Ectodermal cell (in vitro differentiated cells): ENCODE data around the gene CORO7.
"Not testable (repeated sequence)": the region's sequence is repeated elsewhere in the genome, so short reads cannot be mapped to it uniquely, and the experiment has no call there.

Source experiments
- H3K27ac ChIP-seq: 2 replicates; pipeline ENCODE4 v1.7.0; 2013; ENCODE audit warnings: mild to moderate bottlenecking, low read depth, low read length; ENCODE audit not compliant: insufficient read depth, poor library complexity, severe bottlenecking
- H3K27me3 ChIP-seq: 2 replicates; pipeline ENCODE4 v1.7.0; 2013; ENCODE audit warnings: mild to moderate bottlenecking, low read length; ENCODE audit not compliant: insufficient read depth, control insufficient read depth, poor library complexity, severe bottlenecking
- H3K36me3 ChIP-seq: one replicate; pipeline ENCODE4 v1.7.0; 2013; ENCODE audit warnings: low read length; ENCODE audit not compliant: control insufficient read depth, insufficient read depth
- H3K4me1 ChIP-seq: one replicate; pipeline ENCODE4 v1.7.0; 2013; ENCODE audit warnings: low read length; ENCODE audit not compliant: control insufficient read depth, insufficient read depth
- H3K4me3 ChIP-seq: 2 replicates; pipeline ENCODE4 v1.7.0; 2013; ENCODE audit warnings: low read depth, low read length, control low read depth; ENCODE audit not compliant: insufficient read depth
- H3K9me3 ChIP-seq: 2 replicates; pipeline ENCODE4 v1.7.0; 2013; ENCODE audit warnings: mild to moderate bottlenecking, low read length, moderate library complexity; ENCODE audit not compliant: control insufficient read depth
- WGBS, 2 experiments: methylation state at CpG; one replicate each; pipeline ENCODE4 v1.1.7; 2013; ENCODE audit warnings: missing lambda C conversion rate in 2 of 2; 5-methylcytosine and 5-hydroxymethylcytosine counted together

CORO7 gene

DNA sequence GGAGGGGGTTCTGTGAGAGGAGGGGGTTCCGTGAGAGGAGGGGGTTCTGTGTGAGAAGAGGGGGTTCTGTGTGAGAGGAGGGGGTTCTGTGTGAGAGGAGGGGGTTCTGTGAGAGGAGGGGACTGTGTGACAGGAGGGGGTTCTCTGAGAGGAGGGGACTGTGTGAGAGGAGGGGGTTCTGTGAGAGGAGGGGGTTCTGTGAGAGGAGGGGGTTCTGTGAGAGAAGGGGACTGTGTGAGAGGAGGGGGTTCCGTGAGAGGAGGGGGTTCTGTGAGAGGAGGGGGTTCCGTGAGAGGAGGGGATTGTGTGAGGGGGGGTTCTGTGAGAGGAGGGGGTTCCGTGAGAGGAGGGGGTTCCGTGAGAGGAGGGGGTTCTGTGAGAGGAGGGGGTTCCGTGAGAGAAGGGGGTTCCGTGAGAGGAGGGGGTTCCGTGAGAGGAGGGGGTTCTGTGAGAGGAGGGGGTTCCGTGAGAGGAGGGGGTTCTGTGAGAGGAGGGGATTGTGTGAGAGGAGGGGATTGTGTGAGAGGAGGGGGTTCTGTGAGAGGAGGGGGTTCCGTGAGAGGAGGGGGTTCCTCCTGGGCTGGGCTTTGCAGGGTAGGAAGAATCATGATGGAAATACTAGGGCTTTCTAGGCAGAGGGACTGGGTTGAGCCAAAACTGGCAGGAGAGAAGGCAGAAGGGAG, 72.0 kb downstream of the CORO7 start:
- WGBS, 2 experiments: 60 to 62% methylated on average over 4 to 8 of the region's 10 CpGs
- H3K4me1 ChIP-seq, H3K27me3 ChIP-seq, H3K9me3 ChIP-seq, H3K27ac ChIP-seq, H3K4me3 ChIP-seq, H3K36me3 ChIP-seq: not testable (repeated sequence)

GRCh38 chr16:4342866-4343744, 73.3 kb downstream of the CORO7 start:
- H3K27ac ChIP-seq: no peak overlapping the region

GRCh38 chr16:4341250-4341649, 75.1 kb downstream of the CORO7 start:
- H3K36me3 ChIP-seq: no peaks in the 10 kb centered on the region
- H3K27ac ChIP-seq: no peak overlapping the region
- no peaks in the 10 kb centered on the region for H3K27me3 ChIP-seq
- no peaks in the 10 kb centered on the region for H3K9me3 ChIP-seq
- H3K4me3 ChIP-seq: no peak overlapping the region
- H3K4me1 ChIP-seq: no peaks in the 10 kb centered on the region
- 96 to 97% methylated on average over 13 of the region's 13 CpGs for WGBS, 2 experiments

More at GRCh38 chr16:4342866-4343744, 73.3 kb downstream of the CORO7 start:
- no peaks in the 10 kb centered on the region for H3K9me3 ChIP-seq
- no peak overlapping the region for H3K4me3 ChIP-seq
- 96% methylated on average over 21 of the region's 21 CpGs for WGBS, 2 experiments
- no peaks in the 10 kb centered on the region for H3K36me3 ChIP-seq
- H3K4me1 ChIP-seq: no peaks in the 10 kb centered on the region
- no peaks in the 10 kb centered on the region for H3K27me3 ChIP-seq

- 95 to 96% methylated on average over 6 of the region's 6 CpGs for WGBS, 2 experiments
- H3K4me3 ChIP-seq: no peak overlapping the region
- H3K9me3 ChIP-seq: no peaks in the 10 kb centered on the region
- H3K36me3 ChIP-seq: no peaks in the 10 kb centered on the region
- H3K27me3 ChIP-seq: no peaks in the 10 kb centered on the region
- H3K4me1 ChIP-seq: no peaks in the 10 kb centered on the region
- H3K27ac ChIP-seq: no peak overlapping the region
Measured at GRCh38 chr16:4340443-4340842, 76.0 kb downstream of the CORO7 start.

DNA sequence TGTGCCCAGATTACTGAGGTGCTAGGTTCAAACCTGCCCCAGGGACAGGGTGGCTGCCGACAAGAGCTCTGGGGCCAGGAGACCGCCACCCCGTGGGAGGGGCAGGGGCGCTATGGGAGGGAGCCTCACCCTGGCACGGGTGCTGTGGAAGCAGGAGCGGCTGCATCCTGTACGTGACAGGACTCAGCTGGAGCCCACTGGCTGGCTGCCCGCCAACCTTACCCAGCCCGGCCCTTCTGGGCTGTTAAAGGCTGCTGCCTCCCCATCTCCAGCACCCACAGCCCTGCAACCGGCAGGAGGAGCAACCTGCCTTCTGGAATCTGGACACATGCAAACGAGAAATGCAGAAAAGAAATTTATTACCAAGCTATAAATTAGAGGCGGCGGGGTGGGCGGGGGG, 76.5 kb downstream of the CORO7 start:
- no peak overlapping the region for H3K27ac ChIP-seq
- WGBS, 2 experiments: 93 to 94% methylated on average over 14 of the region's 14 CpGs
- H3K36me3 ChIP-seq: peaks cover 5% of the 10 kb centered on the region

GRCh38 chr16:4339455-4339854, 76.9 kb downstream of the CORO7 start:
- 88 to 90% methylated on average over 9 to 10 of the region's 10 CpGs for WGBS, 2 experiments
- Histone ChIP-seq H3K27me3 (no peaks in the 10 kb centered on the region), H3K36me3 (peaks cover 7% of the 10 kb centered on the region), H3K4me1 (no peaks in the 10 kb centered on the region), H3K27ac (no peak overlapping the region), H3K4me3 (no peak overlapping the region), H3K9me3 (no peaks in the 10 kb centered on the region)

More for the DNA sequence above, 76.5 kb downstream of the CORO7 start:
- Histone ChIP-seq H3K4me3 (no peak overlapping the region), H3K4me1 (no peaks in the 10 kb centered on the region), H3K27me3 (no peaks in the 10 kb centered on the region), H3K9me3 (no peaks in the 10 kb centered on the region)

DNA sequence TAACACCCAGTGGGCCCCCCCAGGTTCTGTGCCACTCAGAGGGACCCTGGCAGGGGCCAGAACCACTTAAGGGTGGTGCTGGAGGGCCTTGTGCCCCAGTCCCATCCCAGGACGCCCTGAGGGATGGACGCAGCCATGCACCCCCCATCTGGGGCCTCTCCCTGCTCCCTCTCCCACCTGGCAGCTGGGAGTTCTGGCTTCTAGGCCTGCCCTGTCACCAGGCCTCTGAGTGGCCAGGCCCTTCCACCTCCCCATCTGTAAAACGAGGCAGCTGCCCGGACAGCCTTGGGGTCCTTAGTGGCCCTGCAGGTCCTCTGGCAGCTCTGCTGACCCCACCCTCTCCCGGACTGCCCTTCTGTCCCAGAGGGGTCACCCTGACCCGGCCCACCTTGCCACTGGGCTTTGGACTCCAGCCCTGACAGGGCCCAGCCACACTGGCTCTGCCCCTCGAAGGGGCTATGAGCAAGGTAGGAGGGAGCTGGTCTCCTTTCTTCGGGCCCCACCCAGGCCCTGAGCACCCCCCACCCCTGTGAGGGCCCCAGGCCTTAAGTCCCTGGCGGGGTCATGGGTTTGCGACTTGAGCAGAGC, 77.6 kb downstream of the CORO7 start:
- no peaks in the 10 kb centered on the region for H3K27me3 ChIP-seq
- H3K9me3 ChIP-seq: no peaks in the 10 kb centered on the region
- 95 to 97% methylated on average over 10 of the region's 10 CpGs for WGBS, 2 experiments
- H3K4me3 ChIP-seq: no peak overlapping the region
- peaks cover 7% of the 10 kb centered on the region for H3K36me3 ChIP-seq
- H3K4me1 ChIP-seq: no peaks in the 10 kb centered on the region
- H3K27ac ChIP-seq: no peak overlapping the region

DNA sequence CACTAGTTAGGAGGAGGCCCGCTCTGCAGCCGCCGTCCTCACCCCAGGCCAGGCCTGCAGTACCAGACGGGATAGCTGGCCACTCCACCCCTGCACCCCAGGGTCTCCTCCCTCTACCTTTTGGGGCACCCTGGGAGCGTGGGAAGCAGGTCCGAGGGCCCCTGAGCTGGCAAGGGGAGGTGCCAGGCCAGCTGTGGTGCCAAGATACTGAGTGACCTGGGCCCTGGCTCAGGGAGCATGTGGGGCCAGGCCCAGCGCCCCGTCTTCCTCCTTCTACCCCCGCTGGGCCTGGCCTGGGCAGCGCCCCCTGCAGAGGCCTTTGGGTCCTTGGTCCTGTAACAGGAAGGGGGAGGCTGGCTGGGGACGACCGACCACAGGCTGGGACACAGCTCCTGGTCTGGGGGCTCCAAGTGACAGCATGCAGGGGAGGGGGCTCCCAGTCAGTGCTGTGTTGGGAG, 78.2 kb downstream of the CORO7 start:
- Histone ChIP-seq H3K27ac (no peak overlapping the region), H3K36me3 (peaks cover 7% of the 10 kb centered on the region), H3K4me1 (no peaks in the 10 kb centered on the region), H3K27me3 (no peaks in the 10 kb centered on the region), H3K9me3 (no peaks in the 10 kb centered on the region), H3K4me3 (no peak overlapping the region)
- 91 to 93% methylated on average over 12 of the region's 12 CpGs for WGBS, 2 experiments

- H3K36me3 ChIP-seq: peaks cover 7% of the 10 kb centered on the region
Measured at GRCh38 chr16:4337540-4338088, 78.8 kb downstream of the CORO7 start.

More at GRCh38 chr16:4337540-4338088, 78.8 kb downstream of the CORO7 start:
- H3K4me3 ChIP-seq: no peak overlapping the region
- H3K4me1 ChIP-seq: no peaks in the 10 kb centered on the region
- H3K27me3 ChIP-seq: no peaks in the 10 kb centered on the region
- no peak overlapping the region for H3K27ac ChIP-seq
- H3K9me3 ChIP-seq: no peaks in the 10 kb centered on the region
- 91 to 93% methylated on average over 12 of the region's 12 CpGs for WGBS, 2 experiments
